Measurements from ENCODE around the gene PICK1. TPM values are rescaled to one million over a fixed set of nuclear protein-coding genes. Genes with fewer than 3 reads are reported as not detected.

The PICK1 gene
- total and polyA plus RNA-seq, 2 of the 13 experiments (the other 11 are each of a cell fraction or from before 2014, with no cell fraction given) = 19.3 to 25.3 TPM

DNA sequence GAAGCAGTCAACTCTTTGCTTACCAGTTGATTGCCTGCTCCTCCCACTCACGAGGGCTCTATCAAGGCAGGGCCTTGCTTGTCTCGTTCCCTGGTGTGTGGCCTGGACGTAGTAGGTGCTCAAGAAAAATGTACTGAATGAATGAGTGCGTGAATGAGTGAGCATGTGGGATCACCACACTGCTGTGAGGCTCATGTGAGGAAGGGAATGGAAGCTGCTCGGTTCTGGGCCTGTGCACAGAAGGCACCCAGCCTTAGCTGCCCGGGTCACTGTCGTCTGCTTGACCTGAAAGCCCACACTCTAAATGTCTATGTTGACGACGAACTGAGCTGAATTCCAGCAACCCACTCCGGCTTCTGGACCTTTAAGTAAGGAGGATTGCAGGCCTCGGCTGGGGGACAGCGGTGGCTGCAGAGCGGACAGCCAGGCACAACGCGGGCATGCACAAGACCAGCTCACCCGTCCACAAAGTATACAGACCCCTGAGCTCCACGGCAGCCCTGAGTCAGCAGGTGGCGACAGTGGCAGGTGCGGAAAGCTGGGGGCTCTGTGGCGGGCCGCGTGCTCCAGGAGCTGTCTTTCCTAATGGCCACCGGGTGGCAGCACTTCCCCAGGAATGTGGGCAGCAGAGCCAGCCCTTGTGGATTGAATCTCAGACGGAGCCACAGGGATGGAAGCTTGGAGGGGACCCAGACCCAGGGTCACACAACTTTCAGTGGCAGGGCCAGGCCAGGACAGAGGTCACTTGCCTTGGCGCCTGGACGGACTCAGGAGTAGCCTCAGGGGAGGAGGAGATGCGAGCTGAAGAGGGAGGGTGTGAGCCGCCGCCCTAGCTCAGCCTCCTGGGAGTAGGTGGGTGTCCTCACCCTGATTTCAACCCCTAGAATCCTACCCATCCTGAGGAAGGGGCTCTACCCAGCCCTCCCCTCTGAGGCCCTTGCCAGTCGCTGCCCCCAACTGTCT, 5.0 kb upstream of the PICK1 start (continued):
- TF ChIP-seq, protein P1, sequence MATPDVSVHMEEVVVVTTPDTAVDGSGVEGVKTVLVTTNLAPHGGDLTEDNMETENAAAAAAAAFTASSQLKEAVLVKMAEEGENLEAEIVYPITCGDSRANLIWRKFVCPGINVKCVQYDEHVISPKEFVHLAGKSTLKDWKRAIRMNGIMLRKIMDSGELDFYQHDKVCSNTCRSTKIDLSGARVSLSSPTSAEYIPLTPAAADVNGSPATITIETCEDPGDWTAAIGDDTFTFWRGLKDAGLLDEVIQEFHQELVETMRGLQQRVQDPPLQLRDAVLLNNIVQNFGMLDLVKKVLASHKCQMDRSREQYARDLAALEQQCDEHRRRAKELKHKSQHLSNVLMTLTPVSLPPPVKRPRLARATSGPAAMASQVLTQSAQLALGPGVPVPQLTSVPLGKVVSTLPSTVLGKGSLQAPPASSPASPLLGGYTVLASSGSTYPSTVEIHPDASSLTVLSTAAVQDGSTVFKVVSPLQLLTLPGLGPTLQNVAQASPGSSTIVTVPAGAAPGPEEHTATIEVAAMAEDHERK (CRISPR knock-in tag; IDR thresholded peaks at IDR 0.05; ENCODE audit: low read depth) = no peak
- TF ChIP-seq, protein P2, sequence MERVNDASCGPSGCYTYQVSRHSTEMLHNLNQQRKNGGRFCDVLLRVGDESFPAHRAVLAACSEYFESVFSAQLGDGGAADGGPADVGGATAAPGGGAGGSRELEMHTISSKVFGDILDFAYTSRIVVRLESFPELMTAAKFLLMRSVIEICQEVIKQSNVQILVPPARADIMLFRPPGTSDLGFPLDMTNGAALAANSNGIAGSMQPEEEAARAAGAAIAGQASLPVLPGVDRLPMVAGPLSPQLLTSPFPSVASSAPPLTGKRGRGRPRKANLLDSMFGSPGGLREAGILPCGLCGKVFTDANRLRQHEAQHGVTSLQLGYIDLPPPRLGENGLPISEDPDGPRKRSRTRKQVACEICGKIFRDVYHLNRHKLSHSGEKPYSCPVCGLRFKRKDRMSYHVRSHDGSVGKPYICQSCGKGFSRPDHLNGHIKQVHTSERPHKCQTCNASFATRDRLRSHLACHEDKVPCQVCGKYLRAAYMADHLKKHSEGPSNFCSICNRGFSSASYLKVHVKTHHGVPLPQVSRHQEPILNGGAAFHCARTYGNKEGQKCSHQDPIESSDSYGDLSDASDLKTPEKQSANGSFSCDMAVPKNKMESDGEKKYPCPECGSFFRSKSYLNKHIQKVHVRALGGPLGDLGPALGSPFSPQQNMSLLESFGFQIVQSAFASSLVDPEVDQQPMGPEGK (CRISPR knock-in tag; IDR thresholded peaks at IDR 0.05) = peak; percentile 95
- TF ChIP-seq ZFP36L2 (CRISPR knock-in tag; IDR thresholded peaks at IDR 0.05) (no peak), ZNF335 (CRISPR knock-in tag; IDR thresholded peaks at IDR 0.05) (peak; percentile 75; the same call in 1 of the 2 replicates), HMG20B (CRISPR knock-in tag; conservative IDR thresholded peaks at IDR 0.05) (0 out of 2 replicates have a peak, but pooled peaks have one; percentile 35), PPARG (CRISPR knock-in tag; conservative IDR thresholded peaks at IDR 0.05) (peak; percentile 71), ZNF496 (CRISPR knock-in tag; IDR thresholded peaks at IDR 0.05; ENCODE audit: insufficient replicate concordance) (no peak), SP4 (CRISPR knock-in tag; IDR thresholded peaks at IDR 0.05) (peak; percentile 57; the same call in 1 of the 2 replicates), ZNF333 (CRISPR knock-in tag; IDR thresholded peaks at IDR 0.05; ENCODE audit: borderline replicate concordance) (no peak), CEBPG (CRISPR knock-in tag; IDR thresholded peaks at IDR 0.05) (0 out of 2 replicates have a peak, but pooled peaks have one; percentile 29), HNF4G (IDR thresholded peaks at IDR 0.05; ENCODE audit: borderline replicate concordance, low read depth, low read length) (no peak), HNF4G (CRISPR knock-in tag; IDR thresholded peaks at IDR 0.05; ENCODE audit: borderline replicate concordance, low read depth) (peak; percentile 38; the same call in 1 of the 2 replicates), ZFYVE20 (CRISPR knock-in tag; IDR thresholded peaks at IDR 0.05; ENCODE audit: borderline replicate concordance, low read depth) (no peak), ZFX (CRISPR knock-in tag; IDR thresholded peaks at IDR 0.05; ENCODE audit: low read depth) (peak; percentile 37; the same call in 1 of the 2 replicates), SMAD3 (CRISPR knock-in tag; IDR thresholded peaks at IDR 0.05) (peak; percentile 69; the same call in 1 of the 2 replicates), WIZ (CRISPR knock-in tag; IDR thresholded peaks at IDR 0.05) (0 out of 2 replicates have a peak, but pooled peaks have one; percentile 42), TP53 (CRISPR knock-in tag; conservative IDR thresholded peaks at IDR 0.05) (no peak), ZFY (CRISPR knock-in tag; IDR thresholded peaks at IDR 0.05) (peak; percentile 63; the same call in 1 of the 2 replicates), NRL (CRISPR knock-in tag; IDR thresholded peaks at IDR 0.05; ENCODE audit: borderline replicate concordance) (peak; percentile 24; the same call in 1 of the 2 replicates), KLF11 (CRISPR knock-in tag; IDR thresholded peaks at IDR 0.05) (no peak)
- TF ChIP-seq, protein P3, sequence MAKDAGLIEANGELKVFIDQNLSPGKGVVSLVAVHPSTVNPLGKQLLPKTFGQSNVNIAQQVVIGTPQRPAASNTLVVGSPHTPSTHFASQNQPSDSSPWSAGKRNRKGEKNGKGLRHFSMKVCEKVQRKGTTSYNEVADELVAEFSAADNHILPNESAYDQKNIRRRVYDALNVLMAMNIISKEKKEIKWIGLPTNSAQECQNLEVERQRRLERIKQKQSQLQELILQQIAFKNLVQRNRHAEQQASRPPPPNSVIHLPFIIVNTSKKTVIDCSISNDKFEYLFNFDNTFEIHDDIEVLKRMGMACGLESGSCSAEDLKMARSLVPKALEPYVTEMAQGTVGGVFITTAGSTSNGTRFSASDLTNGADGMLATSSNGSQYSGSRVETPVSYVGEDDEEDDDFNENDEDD (CRISPR knock-in tag; IDR thresholded peaks at IDR 0.05; ENCODE audit: borderline replicate concordance) = peak; percentile 64; the same call in 1 of the 2 replicates
- TF ChIP-seq, protein P4, sequence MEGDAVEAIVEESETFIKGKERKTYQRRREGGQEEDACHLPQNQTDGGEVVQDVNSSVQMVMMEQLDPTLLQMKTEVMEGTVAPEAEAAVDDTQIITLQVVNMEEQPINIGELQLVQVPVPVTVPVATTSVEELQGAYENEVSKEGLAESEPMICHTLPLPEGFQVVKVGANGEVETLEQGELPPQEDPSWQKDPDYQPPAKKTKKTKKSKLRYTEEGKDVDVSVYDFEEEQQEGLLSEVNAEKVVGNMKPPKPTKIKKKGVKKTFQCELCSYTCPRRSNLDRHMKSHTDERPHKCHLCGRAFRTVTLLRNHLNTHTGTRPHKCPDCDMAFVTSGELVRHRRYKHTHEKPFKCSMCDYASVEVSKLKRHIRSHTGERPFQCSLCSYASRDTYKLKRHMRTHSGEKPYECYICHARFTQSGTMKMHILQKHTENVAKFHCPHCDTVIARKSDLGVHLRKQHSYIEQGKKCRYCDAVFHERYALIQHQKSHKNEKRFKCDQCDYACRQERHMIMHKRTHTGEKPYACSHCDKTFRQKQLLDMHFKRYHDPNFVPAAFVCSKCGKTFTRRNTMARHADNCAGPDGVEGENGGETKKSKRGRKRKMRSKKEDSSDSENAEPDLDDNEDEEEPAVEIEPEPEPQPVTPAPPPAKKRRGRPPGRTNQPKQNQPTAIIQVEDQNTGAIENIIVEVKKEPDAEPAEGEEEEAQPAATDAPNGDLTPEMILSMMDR (CRISPR knock-in tag; IDR thresholded peaks at IDR 0.05) = peak; percentile 100

Data from HepG2 (cell line).